HEK293T (cell line): Measurements from ENCODE around the gene DOCK10.

ENCODE experiments used
- BHLHE40 ChIP-seq: fragments of 450-650 bp; IDR thresholded peaks from 2 replicates; pipeline ENCODE4 v1.6.1; 2016; ENCODE audit warnings: mild to moderate bottlenecking, moderate library complexity, borderline replicate concordance
- ELF4 ChIP-seq: fragments of 450-650 bp; IDR thresholded peaks from 2 replicates; pipeline ENCODE4 v1.6.1; 2017; ENCODE audit warnings: antibody characterized with exemption
- FOXK2 ChIP-seq: fragments of 450-650 bp; IDR thresholded peaks from 2 replicates; pipeline ENCODE4 v1.6.1; 2016; ENCODE audit warnings: mild to moderate bottlenecking
- FOXM1 ChIP-seq: fragments of 450-650 bp; IDR thresholded peaks from 2 replicates; pipeline ENCODE4 v1.6.1; 2017; ENCODE audit warnings: mild to moderate bottlenecking, borderline replicate concordance
- NFRKB ChIP-seq: fragments of 450-650 bp; IDR thresholded peaks from 2 replicates; pipeline ENCODE4 v1.6.1; 2016; ENCODE audit warnings: mild to moderate bottlenecking, moderate library complexity
- PKNOX1 ChIP-seq: fragments of 450-650 bp; IDR thresholded peaks from 2 replicates; pipeline ENCODE4 v1.6.1; 2016
- TARDBP ChIP-seq: fragments of 450-650 bp; IDR thresholded peaks from 2 replicates; pipeline ENCODE4 v1.6.1; 2016
- ZNF384 ChIP-seq: fragments of 450-650 bp; IDR thresholded peaks from 2 replicates; pipeline ENCODE4 v1.6.1; 2016

- TF ChIP-seq PKNOX1 (no peak), BHLHE40 (no peak), TARDBP (no peak), FOXK2 (no peak), NFRKB (no peak), FOXM1 (no peak), ZNF384 (no peak), ELF4 (no peak)
Measured at GRCh38 chr2:225017098-225017685, 25.1 kb downstream of the DOCK10 start.
